ENCODE results near the gene PLCB3. TPM values are rescaled to one million over a fixed set of nuclear protein-coding genes. Genes with fewer than 3 reads are reported as not detected.

The PLCB3 gene
- total RNA-seq = 10 to 100 TPM; 19.7 TPM

- ChIA-PET CTCF (interaction anchor here (0.6 to 3.7 kb wide), 15 partner anchors 9 to 80 kb away, joined by 3 to 63 read pairs (median 5); partner anchors contain the start of genes CATSPERZ, DNAJC4, FKBP2 and STIP1), POLR2A (interaction anchor here (0.6 to 2.4 kb wide), 6 partner anchors 10 to 66 kb away, joined by 3 to 18 read pairs (median 6); partner anchors contain the start of genes BAD, FERMT3 and STIP1)
- peak; percentile 71 for ATAC-seq
- H3K27me3 Mint-ChIP-seq (ENCODE audit: low read depth) = no peaks in the 10 kb centered on the region
- H3K4me3 Mint-ChIP-seq = peak within 1 kb of the TSS; percentile 89
- H3K27ac Mint-ChIP-seq = peak within 1 kb of the TSS; percentile 73
- no peaks in the 10 kb centered on the region for H3K9me3 Mint-ChIP-seq (ENCODE audit: insufficient read depth)
- peaks cover under 1% of the 10 kb centered on the region for H3K36me3 Mint-ChIP-seq (ENCODE audit: low read depth)
- peak; percentile 67 for DNase-seq
- peaks cover 44% of the 10 kb centered on the region for H3K4me1 Mint-ChIP-seq (ENCODE audit: low read depth)
Measured at GRCh38 chr11:64251016-64251752, at the start of gene PLCB3. TSS of gene PLCB3 (plus strand) at chr11:64251530. CDS start at chr11:64251650, 120 bp downstream.

- Mint-ChIP-seq H3K27ac (no peak overlapping the region), H3K4me3 (no peak overlapping the region), H3K4me1 (ENCODE audit: low read depth) (peaks cover 53% of the 10 kb centered on the region), H3K36me3 (ENCODE audit: low read depth) (peaks cover 85% of the 10 kb centered on the region), H3K9me3 (ENCODE audit: insufficient read depth) (no peaks in the 10 kb centered on the region), H3K27me3 (ENCODE audit: low read depth) (no peaks in the 10 kb centered on the region)
- DNase-seq (no peak), ATAC-seq (no peak)
- POLR2A ChIA-PET = no interaction called here
- CTCF ChIA-PET = interaction anchor here (0.9 kb wide), 1 partner anchor 25 kb away, joined by 4 read pairs; no protein-coding TSS in a partner anchor
Measured at GRCh38 chr11:64201543-64201942, 49.8 kb upstream of the PLCB3 start.

- DNase-seq = no peak
- CTCF ChIA-PET = interaction anchor here (4.1 to 6.9 kb wide), 7 partner anchors 13 to 100 kb away, joined by 23 to 165 read pairs (median 57); partner anchors contain the start of genes BAD, CATSPERZ, ESRRA and FKBP2
- H3K36me3 Mint-ChIP-seq (ENCODE audit: low read depth) = peaks cover 86% of the 10 kb centered on the region
- ATAC-seq = no peak
- H3K9me3 Mint-ChIP-seq (ENCODE audit: insufficient read depth) = no peaks in the 10 kb centered on the region
- H3K4me3 Mint-ChIP-seq = no peak overlapping the region
- POLR2A ChIA-PET = interaction anchor here (1.3 to 9.2 kb wide), 4 partner anchors 14 to 101 kb away, joined by 3 to 162 read pairs (median 48); partner anchors contain the start of genes ESRRA and STIP1
- no peaks in the 10 kb centered on the region for H3K27me3 Mint-ChIP-seq (ENCODE audit: low read depth)
- peak overlapping the region; percentile 66 for H3K27ac Mint-ChIP-seq
- H3K4me1 Mint-ChIP-seq (ENCODE audit: low read depth) = peaks cover 42% of the 10 kb centered on the region
Measured at GRCh38 chr11:64202992-64203391, 48.3 kb upstream of the PLCB3 start.

GRCh38 chr11:64203421-64204079 lies 47.8 kb upstream of the PLCB3 start:
- DNase-seq (no peak), ATAC-seq (no peak)
- H3K36me3 Mint-ChIP-seq (ENCODE audit: low read depth) = peaks cover 85% of the 10 kb centered on the region
- H3K27ac Mint-ChIP-seq = peak overlapping the region; percentile 72
- H3K4me1 Mint-ChIP-seq (ENCODE audit: low read depth) = peaks cover 42% of the 10 kb centered on the region
- ChIA-PET CTCF (interaction anchor here (1.1 to 6.9 kb wide), 13 partner anchors 8 to 139 kb away, joined by 4 to 165 read pairs (median 23); partner anchors contain the start of genes BAD, CATSPERZ, ESRRA and FKBP2), POLR2A (interaction anchor here (1.3 to 9.2 kb wide), 5 partner anchors 15 to 101 kb away, joined by 3 to 162 read pairs (median 54); partner anchors contain the start of genes ESRRA, NUDT22, STIP1 and TRPT1)
- H3K27me3 Mint-ChIP-seq (ENCODE audit: low read depth) = no peaks in the 10 kb centered on the region
- H3K9me3 Mint-ChIP-seq (ENCODE audit: insufficient read depth) = no peaks in the 10 kb centered on the region
- no peak overlapping the region for H3K4me3 Mint-ChIP-seq

- no peaks in the 10 kb centered on the region for H3K27me3 Mint-ChIP-seq (ENCODE audit: low read depth)
- H3K36me3 Mint-ChIP-seq (ENCODE audit: low read depth) = peaks cover 86% of the 10 kb centered on the region
- no peaks in the 10 kb centered on the region for H3K9me3 Mint-ChIP-seq (ENCODE audit: insufficient read depth)
- no peak for ATAC-seq
- peak overlapping the region; percentile 80 for H3K27ac Mint-ChIP-seq
- CTCF ChIA-PET = interaction anchor here (0.7 to 6.9 kb wide), 23 partner anchors 8 to 157 kb away, joined by 3 to 165 read pairs (median 10); partner anchors contain the start of genes BAD, CATSPERZ, DNAJC4 and ESRRA
- no peak overlapping the region for H3K4me3 Mint-ChIP-seq
- H3K4me1 Mint-ChIP-seq (ENCODE audit: low read depth) = peaks cover 45% of the 10 kb centered on the region
- no peak for DNase-seq
- POLR2A ChIA-PET = interaction anchor here (0.6 to 9.2 kb wide), 6 partner anchors 15 to 100 kb away, joined by 3 to 162 read pairs (median 48); partner anchors contain the start of genes ESRRA, NUDT22, STIP1 and TRPT1
Measured at GRCh38 chr11:64204080-64204440, 47.3 kb upstream of the PLCB3 start.

DNA sequence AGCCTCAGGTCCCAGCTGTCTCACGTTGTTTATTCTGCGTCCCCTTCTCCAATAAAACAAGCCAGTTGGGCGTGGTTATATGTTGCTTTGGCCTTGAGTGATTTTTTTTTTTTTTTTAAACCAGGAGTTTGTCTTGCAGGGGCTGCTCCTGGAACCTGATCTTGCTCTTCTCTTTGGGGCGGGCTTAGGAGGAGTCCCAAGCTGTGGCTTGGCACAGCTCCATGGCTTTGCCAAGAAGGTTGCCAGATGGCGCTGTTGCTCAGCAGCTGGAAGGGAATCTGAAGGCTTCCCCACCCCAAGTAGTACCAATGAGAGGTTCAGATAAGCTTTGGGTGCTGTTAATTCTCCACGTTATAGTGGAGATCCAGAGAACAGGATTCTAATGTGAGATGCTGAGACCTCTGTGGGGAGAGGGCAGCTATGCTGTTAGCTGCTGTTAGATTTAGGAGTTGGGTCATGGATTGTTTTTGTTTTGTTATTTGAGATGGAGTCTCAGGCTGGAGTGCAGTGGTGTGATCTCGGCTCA lies 46.8 kb upstream of the PLCB3 start:
- H3K9me3 Mint-ChIP-seq (ENCODE audit: insufficient read depth) = no peaks in the 10 kb centered on the region
- H3K27me3 Mint-ChIP-seq (ENCODE audit: low read depth) = no peaks in the 10 kb centered on the region
- peaks cover 50% of the 10 kb centered on the region for H3K4me1 Mint-ChIP-seq (ENCODE audit: low read depth)
- ATAC-seq = peak; percentile 43
- ChIA-PET POLR2A (interaction anchor here (0.6 to 9.2 kb wide), 7 partner anchors 14 to 100 kb away, joined by 3 to 162 read pairs (median 41); partner anchors contain the start of genes ESRRA, NUDT22, STIP1 and TRPT1), CTCF (interaction anchor here (0.7 to 6.9 kb wide), 24 partner anchors 9 to 156 kb away, joined by 3 to 165 read pairs (median 10); partner anchors contain the start of genes BAD, CATSPERZ, DNAJC4 and ESRRA)
- H3K4me3 Mint-ChIP-seq = peak overlapping the region; percentile 43
- DNase-seq = peak; percentile 82
- peaks cover 85% of the 10 kb centered on the region for H3K36me3 Mint-ChIP-seq (ENCODE audit: low read depth)
- peak overlapping the region; percentile 80 for H3K27ac Mint-ChIP-seq

GRCh38 chr11:64206457-64207255 lies 44.7 kb upstream of the PLCB3 start, which contains the start of gene FERMT3:
TSS of gene FERMT3 (plus strand) at chr11:64206721. CDS start at chr11:64207365, 644 bp downstream.
- H3K4me1 Mint-ChIP-seq (ENCODE audit: low read depth) = peaks cover 54% of the 10 kb centered on the region
- no peaks in the 10 kb centered on the region for H3K9me3 Mint-ChIP-seq (ENCODE audit: insufficient read depth)
- DNase-seq (peak; percentile 89), ATAC-seq (peak; percentile 66)
- H3K27me3 Mint-ChIP-seq (ENCODE audit: low read depth) = no peaks in the 10 kb centered on the region
- peak within 1 kb of the TSS; percentile 94 for H3K27ac Mint-ChIP-seq
- CTCF ChIA-PET = interaction anchor here (0.8 to 6.9 kb wide), 18 partner anchors 10 to 206 kb away, joined by 3 to 165 read pairs (median 12); partner anchors contain the start of genes BAD, CATSPERZ, DNAJC4 and ESRRA
- H3K36me3 Mint-ChIP-seq (ENCODE audit: low read depth) = peaks cover 79% of the 10 kb centered on the region
- H3K4me3 Mint-ChIP-seq = peak within 1 kb of the TSS; percentile 93
- POLR2A ChIA-PET = interaction anchor here (0.6 to 9.2 kb wide), 27 partner anchors 9 to 654 kb away, joined by 3 to 162 read pairs (median 6); partner anchors contain the start of genes BAD, DNAJC4, ESRRA and FKBP2

- Mint-ChIP-seq H3K4me1 (ENCODE audit: low read depth) (peaks cover 59% of the 10 kb centered on the region), H3K4me3 (peak overlapping the region; percentile 93), H3K27me3 (ENCODE audit: low read depth) (no peaks in the 10 kb centered on the region), H3K9me3 (ENCODE audit: insufficient read depth) (no peaks in the 10 kb centered on the region), H3K36me3 (ENCODE audit: low read depth) (peaks cover 80% of the 10 kb centered on the region), H3K27ac (peak overlapping the region; percentile 94)
- ChIA-PET CTCF (interaction anchor here (0.8 to 6.9 kb wide), 16 partner anchors 9 to 207 kb away, joined by 3 to 165 read pairs (median 18); partner anchors contain the start of genes BAD, CATSPERZ, DNAJC4 and ESRRA), POLR2A (interaction anchor here (0.6 to 9.2 kb wide), 20 partner anchors 12 to 655 kb away, joined by 3 to 162 read pairs (median 11); partner anchors contain the start of genes BAD, DNAJC4, ESRRA and FKBP2)
- peak; percentile 72 for ATAC-seq
- peak; percentile 92 for DNase-seq
Measured at GRCh38 chr11:64207256-64208085, 43.9 kb upstream of the PLCB3 start.

- DNase-seq = no peak
- peaks cover 60% of the 10 kb centered on the region for H3K4me1 Mint-ChIP-seq (ENCODE audit: low read depth)
- peak overlapping the region; percentile 93 for H3K4me3 Mint-ChIP-seq
- no peaks in the 10 kb centered on the region for H3K9me3 Mint-ChIP-seq (ENCODE audit: insufficient read depth)
- ChIA-PET POLR2A (interaction anchor here (0.6 to 9.2 kb wide), 16 partner anchors 11 to 343 kb away, joined by 3 to 162 read pairs (median 14); partner anchors contain the start of genes BAD, DNAJC4, ESRRA and FKBP2), CTCF (interaction anchor here (1.6 to 6.9 kb wide), 8 partner anchors 8 to 123 kb away, joined by 3 to 165 read pairs (median 47); partner anchors contain the start of genes CATSPERZ, ESRRA, FKBP2 and NUDT22)
- peak overlapping the region; percentile 94 for H3K27ac Mint-ChIP-seq
- peaks cover 77% of the 10 kb centered on the region for H3K36me3 Mint-ChIP-seq (ENCODE audit: low read depth)
- peak; percentile 3 for ATAC-seq
- no peaks in the 10 kb centered on the region for H3K27me3 Mint-ChIP-seq (ENCODE audit: low read depth)
Measured at GRCh38 chr11:64208086-64208795, 43.1 kb upstream of the PLCB3 start.
